GM11168 (cell line): ENCODE data around the gene UNC93A.
"Not testable (repeated sequence)": the region's sequence is repeated elsewhere in the genome, so short reads cannot be mapped to it uniquely, and the experiment has no call there.

ENCODE experiments used
- in situ Hi-C: fragments of 300-500 bp; cut with MboI; formaldehyde crosslinking; loops from one replicate; pipeline ENCODE4 v1.12.0; 2022; ENCODE audit warnings: low sequenced_read_pairs; ENCODE audit not compliant: unreplicated experiment

The UNC93A gene

DNA sequence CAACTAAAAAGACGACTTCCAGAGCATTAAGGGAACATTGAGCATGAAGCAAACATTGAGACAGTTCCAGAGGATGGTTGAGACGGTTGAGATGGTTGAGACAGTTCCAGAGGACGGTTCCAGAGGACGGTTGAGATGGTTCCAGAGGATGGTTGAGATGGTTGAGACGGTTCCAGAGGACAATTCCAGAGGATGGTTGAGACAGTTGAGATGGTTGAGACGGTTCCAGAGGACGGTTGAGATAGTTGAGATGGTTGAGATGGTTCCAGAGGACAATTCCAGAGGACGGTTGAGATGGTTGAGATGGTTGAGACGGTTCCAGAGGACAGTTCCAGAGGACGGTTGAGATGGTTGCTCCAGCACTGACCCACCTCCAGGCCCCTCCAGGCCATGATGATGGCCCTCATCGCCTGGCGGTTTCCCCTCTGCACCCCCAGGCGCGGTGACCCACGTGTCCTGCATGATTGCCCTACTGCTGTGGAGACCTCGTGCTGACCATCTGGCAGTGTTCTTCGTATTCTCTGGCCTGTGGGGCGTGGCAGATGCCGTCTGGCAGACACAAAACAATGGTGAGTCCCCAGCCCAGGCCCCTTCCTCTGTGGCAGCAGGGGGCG is 16.3 kb downstream of the UNC93A start:
- in situ Hi-C loops: no loop called here

GRCh38 chr6:167308207-167308606 is 17.1 kb downstream of the UNC93A start:
- in situ Hi-C loops: no loop called here

DNA sequence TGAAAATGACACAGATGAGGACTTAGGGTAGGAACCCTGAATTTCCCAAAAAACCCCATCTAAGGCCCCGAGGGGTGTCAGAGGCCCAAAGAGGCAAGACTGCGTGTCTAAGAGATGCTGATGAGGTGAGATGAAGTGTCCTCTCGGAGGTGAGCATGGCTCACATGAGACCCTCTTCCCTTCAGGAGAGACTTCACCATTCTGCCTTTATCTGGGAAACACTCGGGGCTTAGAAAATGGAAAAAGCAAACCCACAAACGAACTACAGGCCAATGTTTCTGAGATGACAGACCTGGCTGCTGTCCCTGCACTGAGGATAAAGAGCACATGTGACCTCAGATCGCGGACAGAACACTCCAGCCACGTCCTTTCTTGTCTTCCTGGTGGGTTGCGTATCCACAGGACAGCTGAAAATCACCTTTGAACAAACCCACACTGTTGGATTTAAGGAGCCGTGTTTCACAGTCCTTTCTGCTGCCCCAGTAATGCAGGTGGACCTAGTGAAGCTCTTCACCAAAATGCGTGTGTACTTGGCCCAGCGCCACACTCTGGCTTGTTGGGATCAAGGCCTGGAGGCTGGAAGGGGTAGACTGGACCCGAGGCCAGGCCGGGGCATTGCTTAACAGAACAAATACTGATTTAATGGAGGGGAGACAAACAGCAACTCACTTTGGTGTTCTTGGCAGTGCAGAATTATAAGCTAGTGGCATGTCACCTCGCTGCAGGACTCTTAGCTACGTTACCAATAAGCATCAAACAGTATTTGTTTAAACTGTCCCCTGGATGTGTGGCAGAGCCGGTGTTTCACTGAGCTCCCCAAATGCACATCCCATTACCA is 18.5 kb downstream of the UNC93A start:
- in situ Hi-C loops: not testable (repeated sequence)

- in situ Hi-C loops: no loop called here
These were observed 20.2 kb downstream of the UNC93A start for GRCh38 chr6:167311286-167311685.

GRCh38 chr6:167311691-167312090 is 20.6 kb downstream of the UNC93A start:
- in situ Hi-C loops: not testable (repeated sequence)

DNA sequence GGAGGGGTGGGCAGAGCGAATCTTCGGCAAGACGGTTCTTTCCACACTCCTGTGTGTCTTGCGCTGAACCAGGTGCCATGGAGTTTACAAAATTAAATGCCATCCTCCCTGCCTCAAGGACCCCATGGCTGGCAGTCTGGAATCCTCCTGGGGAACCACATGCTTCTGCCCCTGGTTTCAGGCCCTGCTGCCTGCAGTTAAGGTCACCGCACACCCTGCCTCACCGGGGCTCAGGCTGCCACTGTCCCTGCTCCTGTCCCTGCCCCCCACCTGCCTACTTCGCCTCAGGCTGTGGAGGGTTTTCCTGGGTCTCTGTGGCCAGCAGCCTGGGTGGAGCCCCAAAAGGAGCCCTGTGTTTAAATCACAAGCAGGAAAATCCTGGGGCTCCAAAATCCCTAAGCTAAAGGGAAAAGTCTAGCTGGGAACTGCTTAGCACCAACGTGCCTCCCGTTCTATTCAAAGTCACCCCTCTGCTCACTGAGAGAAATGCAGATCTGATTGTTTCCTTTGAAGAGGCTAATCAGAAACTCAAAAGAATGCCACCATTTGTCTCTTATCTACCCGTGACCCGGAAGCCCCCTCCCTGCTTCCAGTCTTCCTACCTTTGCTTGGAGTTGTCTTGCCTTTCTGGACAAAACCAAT is 23.2 kb downstream of the UNC93A start:
- in situ Hi-C loops: no loop called here

DNA sequence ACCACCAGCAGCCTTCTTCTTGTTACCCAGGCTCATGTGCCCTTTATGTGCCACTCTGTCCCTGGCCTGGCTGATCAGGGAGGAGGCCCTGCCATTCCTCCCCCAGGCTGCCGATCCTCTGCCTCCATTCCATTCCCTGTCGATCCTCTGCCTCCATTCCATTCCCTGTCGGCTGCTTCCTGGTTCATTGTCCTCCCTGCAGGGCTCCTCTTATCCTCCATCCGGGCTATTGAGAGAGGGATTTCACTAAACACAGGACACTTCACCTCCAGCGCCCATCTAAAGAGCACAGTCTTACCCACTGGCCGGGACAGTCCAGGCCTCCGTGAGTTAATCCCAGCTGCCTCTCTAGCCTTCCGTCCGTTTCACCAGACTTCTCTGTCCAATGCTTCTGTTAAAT is 26.1 kb downstream of the UNC93A start:
- in situ Hi-C loops: loop anchor here (5.0 kb wide), 1 partner anchor 110 kb away; no protein-coding TSS in a partner anchor

DNA sequence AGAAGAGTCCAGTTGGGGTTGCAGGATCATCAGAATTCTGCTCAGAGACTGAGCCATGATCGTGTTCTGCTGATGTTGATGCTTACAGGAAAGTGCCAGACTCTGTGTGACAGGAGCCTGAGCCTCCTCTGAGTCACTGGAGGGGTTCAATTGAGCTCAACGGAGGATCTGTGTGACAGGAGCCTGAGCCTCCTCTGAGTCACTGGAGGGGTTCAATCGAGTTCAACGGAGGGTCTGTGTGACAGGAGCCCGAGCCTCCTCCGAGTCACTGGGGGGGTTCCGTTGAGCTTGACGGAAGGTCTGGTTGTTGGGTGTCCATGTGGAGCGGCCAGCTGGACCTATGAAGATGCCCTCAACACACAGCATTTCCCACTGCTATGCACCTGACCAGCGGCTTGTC is 27.2 kb downstream of the UNC93A start:
- in situ Hi-C loops: loop anchor here (5.0 kb wide), 1 partner anchor 111 kb away; no protein-coding TSS in a partner anchor

DNA sequence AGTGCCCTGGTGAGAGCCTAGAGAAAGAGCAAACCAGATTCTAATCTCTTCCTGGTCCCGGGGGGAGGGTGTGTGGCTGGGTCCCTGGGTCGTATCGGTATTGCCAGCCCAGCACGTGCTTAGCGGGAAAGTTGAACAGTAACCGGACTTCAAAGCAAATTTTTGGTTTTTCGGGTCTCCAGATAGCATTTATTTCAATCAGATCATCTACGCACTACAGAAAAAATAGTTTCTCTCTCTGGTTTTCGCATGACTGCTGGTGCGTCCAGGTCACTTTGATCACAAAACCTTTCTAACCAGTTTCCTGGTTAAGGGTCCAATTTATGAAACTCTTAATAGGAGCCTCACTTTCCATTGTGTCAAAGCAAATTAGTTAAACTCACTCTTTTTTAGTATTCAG is 27.7 kb downstream of the UNC93A start:
- in situ Hi-C loops: loop anchor here (5.0 kb wide), 1 partner anchor 112 kb away; no protein-coding TSS in a partner anchor

DNA sequence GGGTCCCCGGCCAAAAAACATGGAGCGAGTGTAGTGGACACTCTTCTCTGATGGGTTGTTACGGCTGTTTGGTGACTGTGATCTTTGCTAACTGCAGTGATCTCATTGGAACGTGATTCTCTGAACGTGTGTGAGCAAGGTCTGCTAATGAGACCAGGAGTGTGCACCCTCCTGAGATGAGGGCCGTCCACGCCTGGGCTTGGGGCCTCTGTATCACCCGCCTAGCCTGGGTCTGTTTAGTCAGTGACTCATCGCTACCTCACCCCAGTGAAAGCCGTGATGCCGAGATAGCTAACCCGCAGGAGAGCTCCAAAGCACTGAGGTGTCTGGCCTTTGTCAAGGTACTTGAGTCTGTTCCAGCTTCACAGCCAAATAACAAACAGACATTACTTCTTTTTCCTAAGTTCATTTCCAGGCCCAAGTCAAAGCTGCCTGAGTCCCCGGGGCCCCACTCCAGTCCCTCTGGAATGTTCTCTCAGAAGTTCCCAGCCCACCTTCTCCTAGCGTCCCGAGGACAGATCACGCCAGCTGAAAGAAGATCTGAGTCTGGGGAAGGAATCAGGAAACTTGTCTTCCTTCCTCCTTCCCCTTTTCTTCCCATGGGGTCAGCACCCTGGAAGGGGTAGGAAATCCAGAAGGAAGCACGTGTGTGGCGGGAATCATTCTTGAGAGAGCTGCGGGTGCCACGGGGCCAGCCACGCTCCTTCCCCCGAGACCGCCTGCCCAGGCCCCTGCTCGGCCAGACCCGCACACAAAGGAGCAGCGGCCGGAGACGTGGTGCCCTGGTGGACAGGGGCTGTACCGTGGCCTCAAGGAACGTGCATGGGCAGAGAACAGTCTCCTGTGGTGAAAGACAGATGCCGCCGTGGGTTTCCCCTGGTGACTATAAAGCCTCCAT is 29.0 kb downstream of the UNC93A start:
- in situ Hi-C loops: loop anchor here (5.0 kb wide), 1 partner anchor 113 kb away; no protein-coding TSS in a partner anchor

GRCh38 chr6:167320754-167321056 is 29.6 kb downstream of the UNC93A start:
- in situ Hi-C loops: not testable (repeated sequence)

DNA sequence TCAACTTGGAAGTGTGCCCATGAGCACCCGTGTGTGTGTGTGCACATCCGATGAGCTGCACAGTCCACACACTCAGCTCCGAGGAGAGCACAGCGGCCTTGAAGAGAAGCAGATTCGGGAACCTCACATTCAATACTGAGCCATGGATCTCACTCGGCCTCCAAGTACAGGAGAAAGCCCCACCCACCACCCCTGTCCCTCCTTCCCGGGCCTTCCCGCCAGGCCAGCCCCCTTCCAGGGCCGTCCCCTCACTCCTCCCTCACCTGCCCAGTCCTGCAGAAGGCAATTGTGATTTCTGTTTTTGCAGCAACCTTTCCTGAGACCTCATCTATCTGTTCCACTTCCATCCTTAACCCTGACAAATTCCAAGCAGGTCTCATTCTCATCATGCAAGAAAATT is 30.1 kb downstream of the UNC93A start:
- in situ Hi-C loops: not testable (repeated sequence)

DNA sequence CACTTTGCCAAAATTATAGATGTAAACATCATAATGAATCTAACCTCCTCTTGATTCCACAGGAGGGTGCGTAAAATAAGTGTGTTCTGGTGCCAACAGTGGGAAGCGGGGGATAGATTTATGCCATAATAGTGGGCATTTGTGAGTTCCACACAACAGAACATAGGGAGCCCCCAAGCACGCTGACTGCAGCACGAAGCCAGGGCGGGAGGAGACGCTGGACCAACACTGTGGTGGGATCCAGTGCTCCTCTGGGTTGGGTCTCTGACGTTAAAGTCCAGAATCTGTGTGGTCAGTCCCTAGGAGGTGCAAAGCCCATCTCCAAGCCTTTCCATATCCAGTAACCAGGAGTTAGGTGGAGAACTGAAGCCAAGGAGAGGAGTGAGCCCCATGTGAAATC is 32.0 kb downstream of the UNC93A start:
- in situ Hi-C loops: no loop called here

DNA sequence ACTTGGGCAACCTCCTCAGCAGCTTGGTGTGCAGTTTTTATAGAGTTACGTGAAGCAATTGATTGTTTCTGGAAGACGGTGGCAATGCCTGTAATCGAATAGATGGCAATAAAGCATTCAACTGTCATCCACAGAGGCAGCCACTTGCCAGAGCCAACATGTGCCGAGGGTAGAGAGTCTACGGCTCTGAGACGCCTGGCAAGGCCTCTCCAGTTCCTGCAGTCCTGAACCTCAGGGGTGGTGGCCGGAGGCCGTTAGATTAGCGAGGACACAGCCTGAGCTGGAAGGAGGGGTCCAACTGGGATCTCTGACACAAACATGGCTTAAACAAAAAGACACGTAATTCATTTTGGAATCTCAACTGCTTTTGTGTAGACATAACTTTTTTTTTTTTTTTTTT is 33.0 kb downstream of the UNC93A start:
- in situ Hi-C loops: no loop called here

DNA sequence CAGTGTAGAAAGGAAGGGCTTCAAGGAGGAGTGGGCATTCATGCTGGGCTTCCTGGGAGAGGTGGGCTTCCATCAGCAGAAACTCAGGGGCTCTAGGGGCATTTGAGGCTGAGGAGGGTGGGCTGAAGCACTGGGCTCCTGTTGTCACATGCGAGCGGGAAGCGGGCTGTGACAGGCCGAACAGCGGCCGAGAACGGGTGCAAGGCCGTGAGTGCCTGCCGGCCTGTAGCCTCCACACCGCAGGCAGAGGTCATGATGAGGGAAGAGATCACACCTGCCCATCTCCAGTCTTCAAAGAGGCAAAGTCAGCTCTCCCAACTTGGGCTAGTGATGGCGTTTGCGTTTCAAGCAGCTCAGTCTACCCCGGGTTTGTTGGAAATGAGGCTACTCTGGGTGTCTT is 34.7 kb downstream of the UNC93A start:
- in situ Hi-C loops: no loop called here

DNA sequence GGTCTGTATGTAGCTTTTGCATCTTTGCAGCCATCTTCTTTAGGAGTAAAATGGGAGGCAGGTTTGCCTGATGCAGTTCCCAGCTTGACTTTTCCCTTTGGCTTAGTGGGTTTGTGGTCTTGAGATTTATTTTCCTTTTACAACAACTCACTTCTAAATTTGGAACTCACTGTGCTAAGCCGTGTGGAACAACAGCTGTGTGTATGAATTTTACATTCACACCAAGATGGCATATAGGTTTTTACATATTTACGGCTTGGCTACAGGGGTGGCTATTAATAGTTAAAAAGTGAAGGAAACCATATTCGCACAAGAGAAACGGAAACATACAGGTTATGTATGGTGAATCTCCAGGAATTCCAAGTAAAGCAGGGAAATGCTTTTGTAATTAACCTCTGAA is 36.3 kb downstream of the UNC93A start:
- in situ Hi-C loops: no loop called here

DNA sequence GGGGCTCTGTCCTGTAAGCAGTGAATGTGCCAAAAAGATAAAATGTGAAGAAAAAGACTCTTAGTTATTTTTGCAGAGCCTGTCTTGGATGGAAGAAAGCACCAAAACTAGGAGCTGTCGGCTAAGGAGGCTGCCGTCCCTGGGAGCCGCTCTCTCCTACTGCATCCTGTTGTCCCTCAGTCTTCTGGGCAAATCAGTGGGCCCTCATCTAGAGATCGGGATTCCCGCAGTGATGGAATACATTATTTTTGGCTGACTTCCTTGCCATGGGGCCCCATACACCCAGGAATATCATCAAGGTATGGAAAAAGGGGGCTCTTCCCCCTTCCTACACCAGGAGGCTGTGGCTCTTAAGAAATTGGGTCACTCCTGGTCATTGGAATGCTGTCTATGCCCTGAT is 37.0 kb downstream of the UNC93A start:
- in situ Hi-C loops: no loop called here

GRCh38 chr6:167329014-167329413 is 37.9 kb downstream of the UNC93A start:
- in situ Hi-C loops: no loop called here

GRCh38 chr6:167330750-167331149 is 39.6 kb downstream of the UNC93A start:
- in situ Hi-C loops: no loop called here

DNA sequence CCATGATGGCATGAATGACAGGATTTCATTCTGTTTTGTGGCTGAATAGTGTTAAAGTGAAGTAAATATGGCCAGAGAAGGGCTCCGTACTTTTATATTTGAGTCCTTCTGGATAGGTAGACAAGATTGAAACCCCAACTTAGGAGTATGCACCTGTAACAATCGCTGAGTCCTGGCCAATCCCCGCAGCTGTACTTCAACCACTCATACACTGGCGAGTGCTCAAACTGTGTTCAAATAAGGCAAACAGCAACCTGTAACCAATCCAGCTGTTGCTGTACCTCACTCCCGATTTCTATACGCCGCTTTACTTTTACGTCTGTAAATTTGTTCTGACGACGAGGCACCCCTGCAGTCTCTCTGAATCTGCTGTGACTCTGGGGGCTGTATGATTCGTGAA is 40.5 kb downstream of the UNC93A start:
- in situ Hi-C loops: no loop called here
